ENCODE measurements around the gene ATP2A1.

The ATP2A1 gene

GRCh38 chr16:28898942-28899341 is 20.7 kb downstream of the ATP2A1 start:
- POLR2A ChIA-PET: no interaction called here
- DNase-seq (ENCODE audit: extremely low spot score): no peak
- CTCF ChIA-PET: no interaction called here

GRCh38 chr16:28899882-28900590 is 21.7 kb downstream of the ATP2A1 start:
- ChIA-PET POLR2A (interaction anchor here (0.7 kb wide), 1 partner anchor 35 kb away, joined by 5 read pairs; no protein-coding TSS in a partner anchor), CTCF (interaction anchor here (0.6 kb wide), 1 partner anchor 867 kb away, joined by 3 read pairs; no protein-coding TSS in a partner anchor)
- no peak for DNase-seq (ENCODE audit: extremely low spot score)
- no peak for TF ChIP-seq HDGF (IDR thresholded peaks at IDR 0.05; ENCODE audit: borderline replicate concordance)
- TF ChIP-seq ARNT (IDR thresholded peaks at IDR 0.05): no peak
- no peak for TF ChIP-seq SP1 (IDR thresholded peaks at IDR 0.05)

More at GRCh38 chr16:28898942-28899341, 20.7 kb downstream of the ATP2A1 start:
- TF ChIP-seq NFRKB (IDR thresholded peaks at IDR 0.05) (no peak), ZNF384 (IDR thresholded peaks at IDR 0.05) (no peak), FOXA1 (IDR thresholded peaks at IDR 0.05) (no peak)

- ChIA-PET CTCF (no interaction called here), POLR2A (interaction anchor here (0.7 kb wide), 1 partner anchor 36 kb away, joined by 5 read pairs; no protein-coding TSS in a partner anchor)
- DNase-seq (ENCODE audit: extremely low spot score): no peak
- TF ChIP-seq HDGF (IDR thresholded peaks at IDR 0.05; ENCODE audit: borderline replicate concordance) (no peak), CTBP1 (IDR thresholded peaks at IDR 0.05; ENCODE audit: borderline replicate concordance) (no peak), BHLHE40 (IDR thresholded peaks at IDR 0.05; ENCODE audit: borderline replicate concordance) (no peak), FOXA1 (IDR thresholded peaks at IDR 0.05) (no peak), ELF4 (IDR thresholded peaks at IDR 0.05) (no peak), SUZ12 (IDR thresholded peaks at IDR 0.05) (no peak), FOXM1 (IDR thresholded peaks at IDR 0.05; ENCODE audit: borderline replicate concordance) (no peak), ARNT (IDR thresholded peaks at IDR 0.05) (no peak)
Measured at GRCh38 chr16:28900601-28901000, 22.3 kb downstream of the ATP2A1 start.

- DNase-seq (ENCODE audit: extremely low spot score): no peak
- ChIA-PET CTCF (no interaction called here), POLR2A (no interaction called here)
- TF ChIP-seq ZNF384 (IDR thresholded peaks at IDR 0.05) (no peak), SP1 (IDR thresholded peaks at IDR 0.05) (no peak), SUZ12 (IDR thresholded peaks at IDR 0.05) (no peak), CTBP1 (IDR thresholded peaks at IDR 0.05; ENCODE audit: borderline replicate concordance) (no peak), ARNT (IDR thresholded peaks at IDR 0.05) (no peak), BHLHE40 (IDR thresholded peaks at IDR 0.05; ENCODE audit: borderline replicate concordance) (no peak), NFRKB (IDR thresholded peaks at IDR 0.05) (no peak)
Measured at GRCh38 chr16:28901862-28902261, 23.6 kb downstream of the ATP2A1 start.

- TF ChIP-seq PKNOX1 (IDR thresholded peaks at IDR 0.05) (no peak), FOXM1 (IDR thresholded peaks at IDR 0.05; ENCODE audit: borderline replicate concordance) (no peak), TARDBP (IDR thresholded peaks at IDR 0.05) (no peak), SP1 (IDR thresholded peaks at IDR 0.05) (no peak), LEF1 (IDR thresholded peaks at IDR 0.05; ENCODE audit: borderline replicate concordance) (no peak)
- CTCF ChIA-PET: no interaction called here
- no peak for DNase-seq (ENCODE audit: extremely low spot score)
- POLR2A ChIA-PET: no interaction called here
Measured at GRCh38 chr16:28902909-28903308, 24.6 kb downstream of the ATP2A1 start.

GRCh38 chr16:28903344-28904042 is 25.2 kb downstream of the ATP2A1 start:
- no peak for DNase-seq (ENCODE audit: extremely low spot score)
- no peak for TF ChIP-seq TARDBP (IDR thresholded peaks at IDR 0.05)
- no peak for TF ChIP-seq SUZ12 (IDR thresholded peaks at IDR 0.05)
- POLR2A ChIA-PET: interaction anchor here (1.0 kb wide), 1 partner anchor 33 kb away, joined by 3 read pairs; no protein-coding TSS in a partner anchor
- CTCF ChIA-PET: no interaction called here

GRCh38 chr16:28904363-28904762 is 26.1 kb downstream of the ATP2A1 start:
- POLR2A ChIA-PET: interaction anchor here (1.0 kb wide), 1 partner anchor 32 kb away, joined by 3 read pairs; no protein-coding TSS in a partner anchor

More at GRCh38 chr16:28904363-28904762, 26.1 kb downstream of the ATP2A1 start:
- TF ChIP-seq HDGF (IDR thresholded peaks at IDR 0.05; ENCODE audit: borderline replicate concordance) (no peak), FOXK2 (IDR thresholded peaks at IDR 0.05) (no peak), BHLHE40 (IDR thresholded peaks at IDR 0.05; ENCODE audit: borderline replicate concordance) (no peak), NFRKB (IDR thresholded peaks at IDR 0.05) (no peak), PKNOX1 (IDR thresholded peaks at IDR 0.05) (no peak), L3MBTL2 (conservative IDR thresholded peaks at IDR 0.05) (no peak), SUZ12 (IDR thresholded peaks at IDR 0.05) (no peak), CTBP1 (IDR thresholded peaks at IDR 0.05; ENCODE audit: borderline replicate concordance) (no peak), FOXA1 (IDR thresholded peaks at IDR 0.05) (no peak), LEF1 (IDR thresholded peaks at IDR 0.05; ENCODE audit: borderline replicate concordance) (no peak), FOXM1 (IDR thresholded peaks at IDR 0.05; ENCODE audit: borderline replicate concordance) (no peak), ARNT (IDR thresholded peaks at IDR 0.05) (no peak), ELF4 (IDR thresholded peaks at IDR 0.05) (no peak), ZNF384 (IDR thresholded peaks at IDR 0.05) (no peak), SP1 (IDR thresholded peaks at IDR 0.05) (no peak), TARDBP (IDR thresholded peaks at IDR 0.05) (no peak)
- DNase-seq (ENCODE audit: extremely low spot score): no peak
- CTCF ChIA-PET: no interaction called here

Measured in HEK293T (cell line).